ENCODE results near the gene STXBP1.

Gene STXBP1

GRCh38 chr9:127621339-127621970 is 9.4 kb downstream of the STXBP1 start:
- peak; percentile 23 for DNase-seq

- no peak for DNase-seq
Measured at GRCh38 chr9:127626752-127627493, 14.8 kb downstream of the STXBP1 start.

GRCh38 chr9:127627494-127627855 is 15.4 kb downstream of the STXBP1 start:
- DNase-seq, result no peak

GRCh38 chr9:127628758-127629467 is 16.8 kb downstream of the STXBP1 start:
- DNase-seq, result no peak

- no peak for DNase-seq
Measured at GRCh38 chr9:127629468-127630081, 17.5 kb downstream of the STXBP1 start.

- no peak for DNase-seq
Measured at GRCh38 chr9:127633216-127633862, 21.3 kb downstream of the STXBP1 start.

GRCh38 chr9:127634021-127634420 is 21.9 kb downstream of the STXBP1 start:
- DNase-seq, result no peak

GRCh38 chr9:127634698-127635097 is 22.6 kb downstream of the STXBP1 start:
- DNase-seq, result no peak

- DNase-seq, result peak; percentile 36
Measured at GRCh38 chr9:127635201-127635735, 23.2 kb downstream of the STXBP1 start.

- DNase-seq, result peak; percentile 79
Measured at GRCh38 chr9:127637322-127637847, 25.3 kb downstream of the STXBP1 start.

GRCh38 chr9:127640908-127641545 is 28.9 kb downstream of the STXBP1 start:
- DNase-seq, result no peak

- no peak for DNase-seq
Measured at GRCh38 chr9:127642082-127642740, 30.1 kb downstream of the STXBP1 start.

- no peak for DNase-seq
Measured at GRCh38 chr9:127644146-127644827, 32.2 kb downstream of the STXBP1 start.

- no peak for DNase-seq
Measured at GRCh38 chr9:127644943-127645342, 32.9 kb downstream of the STXBP1 start.

GRCh38 chr9:127647451-127647850 is 35.4 kb downstream of the STXBP1 start:
- DNase-seq, result no peak

- no peak for DNase-seq
Measured at GRCh38 chr9:127650518-127650917, 38.4 kb downstream of the STXBP1 start.

- no peak for DNase-seq
Measured at GRCh38 chr9:127651697-127652610, 39.9 kb downstream of the STXBP1 start.

GRCh38 chr9:127652733-127653132 is 40.7 kb downstream of the STXBP1 start:
- no peak for DNase-seq

GRCh38 chr9:127654619-127655018 is 42.5 kb downstream of the STXBP1 start:
- peak; percentile 65 for DNase-seq

Data from fibroblast of skin of abdomen (primary cell).